BLaER1 treated with 17β-estradiol and CSF1 and Interleukin-3, amounts not matched to agents 10 nM and 100 nM (cell line): ENCODE results near the gene FTL.
A peak's percentile ranks its signal among the peaks of the same experiment; 100 is the strongest.

Experiments used
- H3K27ac ChIP-seq, 11 experiments: shearing (Covaris generic); formaldehyde crosslinking; 2 replicates each; pipeline ENCODE4 v1.8.1; 2022
- H3K27me3 ChIP-seq, 11 experiments: shearing (Covaris generic); formaldehyde crosslinking; 2 replicates each; pipeline ENCODE4 v1.8.1; 2022
- H3K36me3 ChIP-seq, 11 experiments: shearing (Covaris generic); formaldehyde crosslinking; 2 replicates each; pipeline ENCODE4 v1.8.1; 2022
- H3K4me1 ChIP-seq, 10 experiments: shearing (Covaris generic); formaldehyde crosslinking; 2 replicates each; pipeline ENCODE4 v1.8.1; 2022
- H3K4me2 ChIP-seq, 11 experiments: shearing (Covaris generic); formaldehyde crosslinking; 2 replicates each; pipeline ENCODE4 v1.8.1; 2022
- H3K4me3 ChIP-seq, 10 experiments: shearing (Covaris generic); formaldehyde crosslinking; 2 replicates each; pipeline ENCODE4 v1.8.1; 2022
- H3K9ac ChIP-seq, 11 experiments: shearing (Covaris generic); formaldehyde crosslinking; 2 replicates each; pipeline ENCODE4 v1.8.1; 2022
- H3K9me3 ChIP-seq, 11 experiments: shearing (Covaris generic); formaldehyde crosslinking; replicated peaks in 1 of 11; 2 replicates each; pipeline ENCODE4 v1.8.1; 2022
- H4K20me1 ChIP-seq, 11 experiments: shearing (Covaris generic); formaldehyde crosslinking; 2 replicates each; pipeline ENCODE4 v1.8.1; 2022
- Cebpa-rat ChIP-seq, 11 experiments: shearing (Covaris generic); IDR thresholded peaks; 2 replicates each; pipeline ENCODE4 v1.8.1; 2022

The FTL gene

GRCh38 chr19:48950830-48951519 lies 14.1 kb upstream of the FTL start:
- peak overlapping the region; percentile 20 to 64 (median 38); a peak in 16 of 22 replicates for H3K9ac ChIP-seq
- no peak for TF ChIP-seq Cebpa-rat (IDR thresholded peaks at IDR 0.05)
- peaks cover 35 to 39% (median 37%) of the 10 kb centered on the region in 11 experiments for H3K9me3 ChIP-seq
- H3K27me3 ChIP-seq: no peaks in the 10 kb centered on the region
- peaks cover 4 to 19% (median 12%) of the 10 kb centered on the region in 11 experiments; a peak in 19 of 22 replicates for H3K36me3 ChIP-seq
- H3K4me3 ChIP-seq: 0 out of 20 replicates have a peak overlapping the region, but pooled peaks of 1 of the 10 experiments have one; percentile 7
- peaks cover 0 to 7% (median 0%) of the 10 kb centered on the region in 11 experiments; a peak in 5 of 22 replicates for H4K20me1 ChIP-seq
- H3K27ac ChIP-seq: peak overlapping the region; percentile 68 to 83 (median 77); a peak in 21 of 22 replicates
- peaks cover 46 to 63% (median 56%) of the 10 kb centered on the region in 10 experiments for H3K4me1 ChIP-seq
- H3K4me2 ChIP-seq: peak overlapping the region; percentile 54 to 77 (median 68)

GRCh38 chr19:48953141-48953540 lies 12.0 kb upstream of the FTL start:
- peak overlapping the region in 5 of 11 experiments; percentile 15 to 100 (median 25); a peak in 7 of 22 replicates for H3K4me2 ChIP-seq
- H3K4me1 ChIP-seq: peaks cover 51 to 78% (median 69%) of the 10 kb centered on the region in 10 experiments
- peaks cover 14 to 17% (median 16%) of the 10 kb centered on the region in 11 experiments for H3K9me3 ChIP-seq
- no peak overlapping the region for H3K4me3 ChIP-seq
- no peak overlapping the region; a peak in 2 of 22 replicates for H3K9ac ChIP-seq
- H3K36me3 ChIP-seq: peaks cover 20 to 30% (median 26%) of the 10 kb centered on the region in 11 experiments; a peak in 21 of 22 replicates
- H3K27ac ChIP-seq: peak overlapping the region in 2 of 11 experiments; percentile 4 to 35; a peak in 2 of 22 replicates
- no peak for TF ChIP-seq Cebpa-rat (IDR thresholded peaks at IDR 0.05)
- no peaks in the 10 kb centered on the region for H3K27me3 ChIP-seq
- peaks cover 0 to 10% (median 0%) of the 10 kb centered on the region in 11 experiments; a peak in 6 of 22 replicates for H4K20me1 ChIP-seq

GRCh38 chr19:48953990-48954594 lies 11.0 kb upstream of the FTL start:
- Histone ChIP-seq H3K27ac (peak overlapping the region; percentile 96 to 100 (median 98); a peak in 20 of 22 replicates), H4K20me1 (peaks cover 0 to 10% (median 0%) of the 10 kb centered on the region in 11 experiments; a peak in 6 of 22 replicates), H3K4me3 (peak overlapping the region; percentile 80 to 99 (median 92)), H3K27me3 (no peaks in the 10 kb centered on the region), H3K4me1 (peaks cover 51 to 88% (median 72%) of the 10 kb centered on the region in 10 experiments), H3K36me3 (peaks cover 27 to 36% (median 33%) of the 10 kb centered on the region in 11 experiments; a peak in 21 of 22 replicates), H3K9me3 (peaks cover 4 to 8% (median 6%) of the 10 kb centered on the region in 11 experiments; a peak in 21 of 22 replicates), H3K9ac (peak overlapping the region; percentile 94 to 100 (median 98); a peak in 21 of 22 replicates), H3K4me2 (peak overlapping the region; percentile 75 to 100 (median 95))
- no peak for TF ChIP-seq Cebpa-rat (IDR thresholded peaks at IDR 0.05)

GRCh38 chr19:48954595-48955307 lies 10.4 kb upstream of the FTL start, which contains the start of gene BAX:
BAX (plus strand) TSS chr19:48954875; CDS start chr19:48954929, 54 bp downstream.
- peaks cover 52 to 90% (median 73%) of the 10 kb centered on the region in 10 experiments for H3K4me1 ChIP-seq
- H4K20me1 ChIP-seq: peaks cover 0 to 10% (median 0%) of the 10 kb centered on the region in 11 experiments; a peak in 6 of 22 replicates
- no peak for TF ChIP-seq Cebpa-rat (IDR thresholded peaks at IDR 0.05)
- H3K4me2 ChIP-seq: peak within 1 kb of the TSS; percentile 85 to 100 (median 98)
- H3K27ac ChIP-seq: peak within 1 kb of the TSS; percentile 96 to 100 (median 98)
- H3K4me3 ChIP-seq: peak within 1 kb of the TSS; percentile 80 to 99 (median 92)
- peak within 1 kb of the TSS; percentile 94 to 100 (median 98) for H3K9ac ChIP-seq
- H3K36me3 ChIP-seq: peaks cover 26 to 41% (median 33%) of the 10 kb centered on the region in 11 experiments; a peak in 21 of 22 replicates
- no peaks in the 10 kb centered on the region for H3K27me3 ChIP-seq
- H3K9me3 ChIP-seq: peaks cover 0 to 1% (median 0%) of the 10 kb centered on the region in 11 experiments; a peak in 8 of 22 replicates

GRCh38 chr19:48955308-48955958 lies 9.7 kb upstream of the FTL start:
- H3K27ac ChIP-seq: peak overlapping the region; percentile 96 to 100 (median 98)
- no peak for TF ChIP-seq Cebpa-rat (IDR thresholded peaks at IDR 0.05)
- H3K4me2 ChIP-seq: peak overlapping the region; percentile 85 to 100 (median 98)
- peak overlapping the region; percentile 94 to 100 (median 98) for H3K9ac ChIP-seq
- H3K9me3 ChIP-seq: no peaks in the 10 kb centered on the region
- no peaks in the 10 kb centered on the region for H3K27me3 ChIP-seq
- peaks cover 0 to 10% (median 0%) of the 10 kb centered on the region in 11 experiments; a peak in 6 of 22 replicates for H4K20me1 ChIP-seq
- H3K36me3 ChIP-seq: peaks cover 26 to 48% (median 37%) of the 10 kb centered on the region in 11 experiments; a peak in 21 of 22 replicates
- peaks cover 48 to 90% (median 71%) of the 10 kb centered on the region in 10 experiments for H3K4me1 ChIP-seq
- H3K4me3 ChIP-seq: peak overlapping the region; percentile 80 to 99 (median 92)

- no peaks in the 10 kb centered on the region for H3K27me3 ChIP-seq
- H3K27ac ChIP-seq: no peak overlapping the region
- H3K9me3 ChIP-seq: no peaks in the 10 kb centered on the region
- H3K36me3 ChIP-seq: peaks cover 26 to 57% (median 44%) of the 10 kb centered on the region in 11 experiments; a peak in 21 of 22 replicates
- no peak for TF ChIP-seq Cebpa-rat (IDR thresholded peaks at IDR 0.05)
- peaks cover 0 to 10% (median 0%) of the 10 kb centered on the region in 11 experiments; a peak in 6 of 22 replicates for H4K20me1 ChIP-seq
- no peak overlapping the region for H3K4me3 ChIP-seq
- peak overlapping the region in 4 of 11 experiments; percentile 30 to 100 (median 98); a peak in 7 of 22 replicates for H3K4me2 ChIP-seq
- H3K9ac ChIP-seq: peak overlapping the region in 1 of 11 experiments; percentile 6; a peak in 1 of 22 replicates
- H3K4me1 ChIP-seq: peaks cover 41 to 88% (median 71%) of the 10 kb centered on the region in 10 experiments
Observed at GRCh38 chr19:48958006-48958405, 7.1 kb upstream of the FTL start.

GRCh38 chr19:48959341-48960239 lies 5.5 kb upstream of the FTL start:
- Histone ChIP-seq H3K4me2 (peak overlapping the region in 7 of 11 experiments; percentile 2 to 100 (median 84); a peak in 10 of 22 replicates), H3K27ac (peak overlapping the region in 1 of 11 experiments; percentile 20; a peak in 2 of 22 replicates), H3K9ac (no peak overlapping the region), H3K4me3 (no peak overlapping the region), H3K4me1 (peaks cover 47 to 89% (median 76%) of the 10 kb centered on the region in 10 experiments), H3K9me3 (no peaks in the 10 kb centered on the region), H3K36me3 (peaks cover 26 to 57% (median 44%) of the 10 kb centered on the region in 11 experiments; a peak in 21 of 22 replicates), H3K27me3 (no peaks in the 10 kb centered on the region), H4K20me1 (peaks cover 0 to 10% (median 0%) of the 10 kb centered on the region in 11 experiments; a peak in 6 of 22 replicates)
- no peak for TF ChIP-seq Cebpa-rat (IDR thresholded peaks at IDR 0.05)
